Measurements from ENCODE around the gene FER.

DNA sequence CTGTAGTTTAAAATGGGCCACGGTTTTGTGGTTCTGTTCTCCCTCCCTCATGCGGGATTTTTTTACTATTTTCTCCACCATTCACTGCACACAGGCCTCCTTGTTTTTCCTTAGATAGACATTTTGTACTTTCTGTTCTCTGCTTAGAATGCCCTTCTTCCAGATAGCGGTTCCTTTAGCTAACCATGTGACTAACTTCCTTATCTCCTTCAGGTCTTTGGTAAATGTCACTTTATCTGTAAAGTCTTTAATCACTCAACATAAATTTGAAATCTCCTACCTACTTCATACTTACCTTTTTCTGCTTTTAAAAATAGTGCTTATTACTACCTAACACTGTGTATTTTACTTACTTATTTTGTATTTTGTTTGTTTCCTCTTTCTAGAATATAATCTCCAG is 15.0 kb downstream of the FER start:
- TF ChIP-seq, protein P1, sequence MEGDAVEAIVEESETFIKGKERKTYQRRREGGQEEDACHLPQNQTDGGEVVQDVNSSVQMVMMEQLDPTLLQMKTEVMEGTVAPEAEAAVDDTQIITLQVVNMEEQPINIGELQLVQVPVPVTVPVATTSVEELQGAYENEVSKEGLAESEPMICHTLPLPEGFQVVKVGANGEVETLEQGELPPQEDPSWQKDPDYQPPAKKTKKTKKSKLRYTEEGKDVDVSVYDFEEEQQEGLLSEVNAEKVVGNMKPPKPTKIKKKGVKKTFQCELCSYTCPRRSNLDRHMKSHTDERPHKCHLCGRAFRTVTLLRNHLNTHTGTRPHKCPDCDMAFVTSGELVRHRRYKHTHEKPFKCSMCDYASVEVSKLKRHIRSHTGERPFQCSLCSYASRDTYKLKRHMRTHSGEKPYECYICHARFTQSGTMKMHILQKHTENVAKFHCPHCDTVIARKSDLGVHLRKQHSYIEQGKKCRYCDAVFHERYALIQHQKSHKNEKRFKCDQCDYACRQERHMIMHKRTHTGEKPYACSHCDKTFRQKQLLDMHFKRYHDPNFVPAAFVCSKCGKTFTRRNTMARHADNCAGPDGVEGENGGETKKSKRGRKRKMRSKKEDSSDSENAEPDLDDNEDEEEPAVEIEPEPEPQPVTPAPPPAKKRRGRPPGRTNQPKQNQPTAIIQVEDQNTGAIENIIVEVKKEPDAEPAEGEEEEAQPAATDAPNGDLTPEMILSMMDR (IDR thresholded peaks at IDR 0.05; ENCODE audit: insufficient read depth, low read length): no peak
- TF ChIP-seq, protein P2, sequence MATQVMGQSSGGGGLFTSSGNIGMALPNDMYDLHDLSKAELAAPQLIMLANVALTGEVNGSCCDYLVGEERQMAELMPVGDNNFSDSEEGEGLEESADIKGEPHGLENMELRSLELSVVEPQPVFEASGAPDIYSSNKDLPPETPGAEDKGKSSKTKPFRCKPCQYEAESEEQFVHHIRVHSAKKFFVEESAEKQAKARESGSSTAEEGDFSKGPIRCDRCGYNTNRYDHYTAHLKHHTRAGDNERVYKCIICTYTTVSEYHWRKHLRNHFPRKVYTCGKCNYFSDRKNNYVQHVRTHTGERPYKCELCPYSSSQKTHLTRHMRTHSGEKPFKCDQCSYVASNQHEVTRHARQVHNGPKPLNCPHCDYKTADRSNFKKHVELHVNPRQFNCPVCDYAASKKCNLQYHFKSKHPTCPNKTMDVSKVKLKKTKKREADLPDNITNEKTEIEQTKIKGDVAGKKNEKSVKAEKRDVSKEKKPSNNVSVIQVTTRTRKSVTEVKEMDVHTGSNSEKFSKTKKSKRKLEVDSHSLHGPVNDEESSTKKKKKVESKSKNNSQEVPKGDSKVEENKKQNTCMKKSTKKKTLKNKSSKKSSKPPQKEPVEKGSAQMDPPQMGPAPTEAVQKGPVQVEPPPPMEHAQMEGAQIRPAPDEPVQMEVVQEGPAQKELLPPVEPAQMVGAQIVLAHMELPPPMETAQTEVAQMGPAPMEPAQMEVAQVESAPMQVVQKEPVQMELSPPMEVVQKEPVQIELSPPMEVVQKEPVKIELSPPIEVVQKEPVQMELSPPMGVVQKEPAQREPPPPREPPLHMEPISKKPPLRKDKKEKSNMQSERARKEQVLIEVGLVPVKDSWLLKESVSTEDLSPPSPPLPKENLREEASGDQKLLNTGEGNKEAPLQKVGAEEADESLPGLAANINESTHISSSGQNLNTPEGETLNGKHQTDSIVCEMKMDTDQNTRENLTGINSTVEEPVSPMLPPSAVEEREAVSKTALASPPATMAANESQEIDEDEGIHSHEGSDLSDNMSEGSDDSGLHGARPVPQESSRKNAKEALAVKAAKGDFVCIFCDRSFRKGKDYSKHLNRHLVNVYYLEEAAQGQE (IDR thresholded peaks at IDR 0.05; ENCODE audit: insufficient replicate concordance, low read depth): no peak

Measured in HL-60 (cell line).